Breast epithelium (tissue), 4 donors: ENCODE data around the gene MCM7. TPM values are rescaled to one million over a fixed set of nuclear protein-coding genes. Genes with fewer than 3 reads are reported as not detected.

Experiments used
- DNase-seq, 2 donors: peaks; one replicate each; pipeline ENCODE4 v3.0.0-alpha.2; 2019; ENCODE audit warnings: low spot score in 2 of 2
- H3K27ac ChIP-seq, 2 donors: fragments of 200-600 bp; sonication (generic) in 1 of 2; one replicate each; pipeline ENCODE4 v1.5.1; 2016 to 2019; ENCODE audit warnings: mild to moderate bottlenecking in 1 of 2
- H3K27me3 ChIP-seq, 2 donors: fragments of 200-600 bp; sonication (generic) in 1 of 2; one replicate each; pipeline versions ENCODE4 v1.5.1 to v1.6.0; 2017 to 2019; ENCODE audit warnings: control low read depth in 1 of 2, mild to moderate bottlenecking in 1 of 2
- H3K36me3 ChIP-seq: fragments of 200-600 bp; one replicate; pipeline ENCODE4 v1.5.1; 2019
- H3K4me1 ChIP-seq, 2 donors: fragments of 200-600 bp; sonication (generic); one replicate each; pipeline ENCODE4 v1.5.1; 2016 to 2019; ENCODE audit warnings: control low read depth in 1 of 2
- H3K4me3 ChIP-seq, 3 donors: fragments of 200-600 bp; sonication (generic); 1 replicate in 2 of 3; 2 replicates in 1 of 3; pipeline ENCODE4 v1.5.1; 2016 to 2019; ENCODE audit warnings: mild to moderate bottlenecking in 3 of 3, moderate library complexity in 2 of 3
- H3K9me3 ChIP-seq, 2 donors: fragments of 200-600 bp; sonication (generic) in 1 of 2; one replicate each; pipeline ENCODE4 v1.5.1; 2016 to 2019; ENCODE audit warnings: control low read depth in 1 of 2
- CTCF ChIP-seq, 3 donors: fragments of 450-650 bp; IDR thresholded peaks; one replicate each; pipeline ENCODE4 v1.5.1; 2016 to 2017; ENCODE audit warnings: antibody characterized with exemption in 3 of 3, mild to moderate bottlenecking in 3 of 3, moderate library complexity in 3 of 3
- POLR2A ChIP-seq: fragments of 450-650 bp; IDR thresholded peaks from one replicate; pipeline ENCODE4 v1.6.1; 2016; ENCODE audit warnings: antibody characterized with exemption, mild to moderate bottlenecking, moderate library complexity
- POLR2AphosphoS5 ChIP-seq, 3 donors: sonication (generic); formaldehyde crosslinking; IDR thresholded peaks; one replicate each; pipeline ENCODE4 v1.6.1; 2017; ENCODE audit warnings: antibody characterized with exemption in 3 of 3
- intact Hi-C: fragments of 100-400 bp; cut with DNase I; formaldehyde crosslinking; loops from one replicate; pipeline ENCODE4 v1.15.1; 2023; ENCODE audit warnings: low total_unique reads
- total RNA-seq, 3 donors: library from RNA; depleted of rRNA; stranded (reverse); fragments of >200 nt; gene quantifications; one replicate each; pipeline ENCODE4 v1.1.0, GENCODE V29; 2016

MCM7 gene
- total RNA-seq, 3 donors from 2014 or later = 46.9 to 51.7 (median 50.1) TPM

- intact Hi-C loops = no loop called here
- TF ChIP-seq POLR2A (no peak), POLR2AphosphoS5 (IDR thresholded peaks at IDR 0.05) (no peak), CTCF (IDR thresholded peaks at IDR 0.05) (no peak)
- H3K4me1 ChIP-seq = peaks cover 0 to 6% of the 10 kb centered on the region in 2 donors
- DNase-seq = no peak
- H3K4me3 ChIP-seq = no peak overlapping the region
- H3K36me3 ChIP-seq = no peaks in the 10 kb centered on the region
- H3K27ac ChIP-seq = no peak overlapping the region
- H3K9me3 ChIP-seq = no peaks in the 10 kb centered on the region
- no peaks in the 10 kb centered on the region for H3K27me3 ChIP-seq
Measured at GRCh38 chr7:100106633-100107032, 5.4 kb upstream of the MCM7 start.

- no peaks in the 10 kb centered on the region for H3K9me3 ChIP-seq
- no peaks in the 10 kb centered on the region for H3K27me3 ChIP-seq
- H3K4me3 ChIP-seq = no peak overlapping the region
- no peak for TF ChIP-seq CTCF (IDR thresholded peaks at IDR 0.05)
- TF ChIP-seq POLR2AphosphoS5 (IDR thresholded peaks at IDR 0.05) = no peak
- TF ChIP-seq POLR2A = no peak
- H3K36me3 ChIP-seq = no peaks in the 10 kb centered on the region
- H3K4me1 ChIP-seq = peaks cover 0 to 6% of the 10 kb centered on the region in 2 donors
- no peak overlapping the region for H3K27ac ChIP-seq
- no peak for DNase-seq
- intact Hi-C loops = no loop called here
Measured at GRCh38 chr7:100105534-100105933, 4.3 kb upstream of the MCM7 start.

GRCh38 chr7:100102950-100103840 lies 2.0 kb upstream of the MCM7 start:
- no peaks in the 10 kb centered on the region for H3K36me3 ChIP-seq
- intact Hi-C loops = no loop called here
- H3K9me3 ChIP-seq = no peaks in the 10 kb centered on the region
- no peak for DNase-seq
- no peak overlapping the region for H3K27ac ChIP-seq
- H3K4me1 ChIP-seq = peaks cover 0 to 18% of the 10 kb centered on the region in 2 donors
- H3K27me3 ChIP-seq = no peaks in the 10 kb centered on the region
- no peak overlapping the region for H3K4me3 ChIP-seq
- TF ChIP-seq POLR2A (no peak), POLR2AphosphoS5 (IDR thresholded peaks at IDR 0.05) (no peak), CTCF (IDR thresholded peaks at IDR 0.05) (no peak)

GRCh38 chr7:100100420-100101015 lies 679 bp downstream of the MCM7 start:
- H3K27ac ChIP-seq = peak overlapping the region; percentile 95 to 96
- peak; percentile 90 to 94 for DNase-seq
- no peaks in the 10 kb centered on the region for H3K9me3 ChIP-seq
- no peaks in the 10 kb centered on the region for H3K27me3 ChIP-seq
- H3K4me1 ChIP-seq = peaks cover 0 to 18% of the 10 kb centered on the region in 2 donors
- no peaks in the 10 kb centered on the region for H3K36me3 ChIP-seq
- peak overlapping the region; percentile 80 to 88 (median 86) for H3K4me3 ChIP-seq
- TF ChIP-seq POLR2AphosphoS5 (IDR thresholded peaks at IDR 0.05) = peak; percentile 90 to 96 (median 93)
- no peak for TF ChIP-seq CTCF (IDR thresholded peaks at IDR 0.05)
- TF ChIP-seq POLR2A = no peak
- intact Hi-C loops = no loop called here

- TF ChIP-seq CTCF (IDR thresholded peaks at IDR 0.05) = no peak
- no peak for TF ChIP-seq POLR2AphosphoS5 (IDR thresholded peaks at IDR 0.05)
- no peak for TF ChIP-seq POLR2A
- Histone ChIP-seq H3K9me3 (no peaks in the 10 kb centered on the region), H3K27me3 (no peaks in the 10 kb centered on the region), H3K4me3 (peak overlapping the region; percentile 80 to 88 (median 86)), H3K36me3 (no peaks in the 10 kb centered on the region), H3K4me1 (peaks cover 0 to 18% of the 10 kb centered on the region in 2 donors), H3K27ac (peak overlapping the region; percentile 95 to 96)
- intact Hi-C loops = no loop called here
- no peak for DNase-seq
Measured at GRCh38 chr7:100099452-100099851, 1.7 kb downstream of the MCM7 start.
